Keratinocyte (primary cell): ENCODE data around the gene MAEA. TPM values are rescaled to one million over a fixed set of nuclear protein-coding genes. Genes with fewer than 3 reads are reported as not detected.

ENCODE experiments used
- DNase-seq: peaks from one replicate; pipeline ENCODE4 v3.0.0-alpha.2; 2011; ENCODE audit warnings: low read depth, missing footprints, low spot score
- FAIRE-seq: peaks from 2 replicates; lab custom pipeline; 2011; peaks lifted over from hg19 to GRCh38; lab: Jason Lieb, UNC
- H2AFZ ChIP-seq: 2 replicates; pipeline ENCODE4 v1.6.0; 2012; ENCODE audit warnings: low read length, control low read depth, inconsistent platforms; ENCODE audit not compliant: control insufficient read depth
- H3K27ac ChIP-seq: 2 replicates; pipeline ENCODE4 v1.5.1; 2011; ENCODE audit warnings: low read length; ENCODE audit not compliant: control insufficient read depth, insufficient read depth
- H3K27me3 ChIP-seq: 3 replicates; pipeline ENCODE4 v1.6.0; 2011; ENCODE audit warnings: low read length; ENCODE audit not compliant: control insufficient read depth, insufficient read depth; ENCODE audit errors: extremely low read depth
- H3K36me3 ChIP-seq, 2 experiments: 2 replicates in 1 of 2; 3 replicates in 1 of 2; pipeline ENCODE4 v1.5.1; 2011; ENCODE audit warnings: low read length in 2 of 2, mild to moderate bottlenecking in 1 of 2; ENCODE audit not compliant: control insufficient read depth in 2 of 2, insufficient read depth in 2 of 2; ENCODE audit errors: extremely low read depth in 1 of 2
- H3K4me1 ChIP-seq: 3 replicates; pipeline ENCODE4 v1.5.1; 2011; ENCODE audit warnings: low read length; ENCODE audit not compliant: control insufficient read depth, insufficient read depth; ENCODE audit errors: extremely low read depth
- H3K4me2 ChIP-seq: 3 replicates; pipeline ENCODE4 v1.6.0; 2011; ENCODE audit warnings: low read depth, low read length; ENCODE audit not compliant: control insufficient read depth, insufficient read depth; ENCODE audit errors: extremely low read depth
- H3K4me3 ChIP-seq, 3 experiments: fragments of 200-600 bp in 1 of 3; sonication (generic) in 1 of 3; 2 replicates in 2 of 3; 3 replicates in 1 of 3; pipeline ENCODE4 v1.5.1; 2011 to 2016; ENCODE audit warnings: low read length in 3 of 3, mild to moderate bottlenecking in 3 of 3, control low read depth in 2 of 3, inconsistent platforms in 1 of 3, low read depth in 1 of 3, mixed read lengths in 1 of 3, mixed run types in 1 of 3, moderate library complexity in 1 of 3; ENCODE audit not compliant: control insufficient read depth in 2 of 3, insufficient read depth in 2 of 3; ENCODE audit errors: extremely low read depth in 1 of 3
- H3K79me2 ChIP-seq: 2 replicates; pipeline ENCODE4 v1.6.0; 2012; ENCODE audit warnings: low read length; ENCODE audit not compliant: control insufficient read depth, insufficient read depth
- H3K9ac ChIP-seq: 3 replicates; pipeline ENCODE4 v1.6.0; 2011; ENCODE audit warnings: low read length; ENCODE audit not compliant: control insufficient read depth, insufficient read depth; ENCODE audit errors: extremely low read depth
- H3K9me1 ChIP-seq: 3 replicates; pipeline ENCODE4 v1.6.0; 2011; ENCODE audit warnings: low read length; ENCODE audit not compliant: control insufficient read depth, insufficient read depth; ENCODE audit errors: extremely low read depth
- H3K9me3 ChIP-seq: 2 replicates; pipeline ENCODE4 v1.5.1; 2012; ENCODE audit warnings: low read depth, low read length; ENCODE audit not compliant: control insufficient read depth
- H4K20me1 ChIP-seq: 3 replicates; pipeline ENCODE4 v1.6.0; 2011; ENCODE audit warnings: low read length; ENCODE audit not compliant: control insufficient read depth, insufficient read depth; ENCODE audit errors: extremely low read depth
- EZH2 ChIP-seq: IDR thresholded peaks from one replicate; pipeline ENCODE4 v1.6.1; 2012; ENCODE audit warnings: inconsistent platforms, mild to moderate bottlenecking, low read length, moderate library complexity
- dilution Hi-C: fragments of 300-500 bp; cut with MboI; formaldehyde crosslinking; loops from one replicate; pipeline ENCODE4 v1.7.0; 2020; ENCODE audit warnings: low sequenced_read_pairs; ENCODE audit not compliant: extremely low pct_ligation_motif_present
- polyA plus RNA-seq, 5 experiments: library from polyadenylated mRNA; depleted of rRNA in 3 of 5; stranded (reverse) in 3 of 5; stranded (forward) in 1 of 5; unstranded in 1 of 5; fragments of >200 nt; gene quantifications; 1 replicate in 1 of 5; 2 replicates in 3 of 5; 3 replicates in 1 of 5; pipeline versions ENCODE4 v1.2.1 to v1.2.3, GENCODE V29; 2011 to 2012; ENCODE audit warnings: missing spikeins in 2 of 5, low read depth in 1 of 5, low replicate concordance in 1 of 5
- TF ChIP-seq, protein P1 (sequence below), 3 experiments: IDR thresholded peaks in 1 of 3; conservative IDR thresholded peaks in 1 of 3; optimal IDR thresholded peaks in 1 of 3; 2 replicates in 2 of 3; 3 replicates in 1 of 3; pipeline versions ENCODE3 to v1.5.1; 2011; ENCODE audit warnings: low read length in 3 of 3, mild to moderate bottlenecking in 3 of 3, moderate library complexity in 2 of 3, control low read depth in 1 of 3, inconsistent platforms in 1 of 3; ENCODE audit not compliant: insufficient read depth in 2 of 3; ENCODE audit errors: extremely low read depth in 1 of 3

The MAEA gene
- polyA plus RNA-seq, 1 donor (not counting 4 experiments of a cell fraction or from before 2014, with no cell fraction given): 89.7 TPM

DNA sequence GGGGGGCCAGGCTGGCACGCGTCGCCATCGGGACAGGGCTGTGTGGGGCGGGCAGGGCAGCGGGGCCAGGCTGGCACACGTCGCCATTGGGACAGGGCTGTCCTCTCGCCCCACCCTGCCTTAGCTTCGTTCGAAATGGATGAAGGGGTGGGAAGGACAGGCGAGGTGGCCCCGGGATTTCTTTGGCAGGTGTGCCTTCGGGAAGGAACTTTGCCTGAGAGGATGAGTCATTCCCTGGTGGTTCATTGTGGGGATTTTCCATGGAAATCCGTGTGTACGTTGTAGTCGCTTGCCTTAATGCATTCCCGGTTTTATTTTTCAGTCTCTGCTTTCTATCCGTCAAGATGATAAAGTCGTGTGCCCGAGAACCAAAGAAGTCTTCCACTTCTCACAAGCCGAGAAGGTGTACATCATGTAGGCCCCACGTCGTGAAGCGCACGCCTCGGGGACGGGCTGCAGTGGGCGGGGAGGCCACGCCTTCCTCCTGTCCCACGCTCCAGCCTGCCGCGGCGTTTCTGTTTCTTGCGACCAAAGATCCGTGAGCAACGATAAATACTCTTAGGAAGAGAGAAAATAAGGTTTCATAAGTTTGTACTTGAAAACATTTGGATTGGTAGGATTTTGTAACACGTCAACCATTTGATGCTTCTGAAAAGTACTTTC, 49.2 kb downstream of the MAEA start:
- Histone ChIP-seq H3K9me3 (peaks cover 13% of the 10 kb centered on the region), H2AFZ (no peak overlapping the region), H3K79me2 (no peaks in the 10 kb centered on the region), H3K36me3 (peaks cover 54 to 56% of the 10 kb centered on the region in 2 experiments), H3K4me1 (no peaks in the 10 kb centered on the region), H3K27me3 (no peaks in the 10 kb centered on the region), H3K9me1 (no peaks in the 10 kb centered on the region), H3K9ac (no peak overlapping the region), H3K4me2 (no peak overlapping the region), H3K4me3 (no peak overlapping the region), H3K27ac (no peak overlapping the region), H4K20me1 (no peaks in the 10 kb centered on the region)
- no peak for FAIRE-seq
- dilution Hi-C loops: no loop called here
- no peak for DNase-seq
- TF ChIP-seq, protein P1, sequence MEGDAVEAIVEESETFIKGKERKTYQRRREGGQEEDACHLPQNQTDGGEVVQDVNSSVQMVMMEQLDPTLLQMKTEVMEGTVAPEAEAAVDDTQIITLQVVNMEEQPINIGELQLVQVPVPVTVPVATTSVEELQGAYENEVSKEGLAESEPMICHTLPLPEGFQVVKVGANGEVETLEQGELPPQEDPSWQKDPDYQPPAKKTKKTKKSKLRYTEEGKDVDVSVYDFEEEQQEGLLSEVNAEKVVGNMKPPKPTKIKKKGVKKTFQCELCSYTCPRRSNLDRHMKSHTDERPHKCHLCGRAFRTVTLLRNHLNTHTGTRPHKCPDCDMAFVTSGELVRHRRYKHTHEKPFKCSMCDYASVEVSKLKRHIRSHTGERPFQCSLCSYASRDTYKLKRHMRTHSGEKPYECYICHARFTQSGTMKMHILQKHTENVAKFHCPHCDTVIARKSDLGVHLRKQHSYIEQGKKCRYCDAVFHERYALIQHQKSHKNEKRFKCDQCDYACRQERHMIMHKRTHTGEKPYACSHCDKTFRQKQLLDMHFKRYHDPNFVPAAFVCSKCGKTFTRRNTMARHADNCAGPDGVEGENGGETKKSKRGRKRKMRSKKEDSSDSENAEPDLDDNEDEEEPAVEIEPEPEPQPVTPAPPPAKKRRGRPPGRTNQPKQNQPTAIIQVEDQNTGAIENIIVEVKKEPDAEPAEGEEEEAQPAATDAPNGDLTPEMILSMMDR (optimal IDR thresholded peaks at IDR 0.05 in 1 of 3, IDR thresholded peaks at IDR 0.05 in 1 of 3, conservative IDR thresholded peaks at IDR 0.05 in 1 of 3; ENCODE audit: extremely low read depth in 1 of 3, insufficient read depth in 2 of 3, low read length in 3 of 3): no peak

DNA sequence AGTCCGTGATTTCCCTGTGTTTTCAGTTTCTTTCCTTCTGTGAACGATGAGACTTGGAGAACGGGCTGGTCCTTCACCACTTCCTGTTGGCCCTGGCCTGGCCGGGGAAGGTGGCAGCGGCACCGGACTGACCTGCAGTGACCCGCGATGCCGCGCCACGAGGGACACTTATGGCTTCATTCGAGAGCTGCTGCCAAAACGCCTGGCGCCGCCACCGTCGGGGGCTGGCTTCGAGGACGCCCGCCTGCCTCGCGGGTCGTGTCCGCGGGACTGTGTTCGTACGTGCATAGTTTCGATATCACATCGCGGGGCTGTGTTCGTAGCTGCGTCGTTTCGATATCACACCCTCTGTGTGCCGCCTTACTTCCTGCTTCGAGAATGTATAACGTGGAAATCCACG, 49.8 kb downstream of the MAEA start:
- FAIRE-seq (no peak), DNase-seq (no peak)
- H3K27me3 ChIP-seq: no peaks in the 10 kb centered on the region
- peaks cover 49 to 53% of the 10 kb centered on the region in 2 experiments for H3K36me3 ChIP-seq
- H4K20me1 ChIP-seq: no peaks in the 10 kb centered on the region
- dilution Hi-C loops: no loop called here
- no peak overlapping the region for H2AFZ ChIP-seq
- no peak overlapping the region for H3K4me2 ChIP-seq
- H3K9me3 ChIP-seq: peaks cover 13% of the 10 kb centered on the region
- no peaks in the 10 kb centered on the region for H3K4me1 ChIP-seq
- H3K27ac ChIP-seq: no peak overlapping the region
- no peak overlapping the region for H3K9ac ChIP-seq
- no peaks in the 10 kb centered on the region for H3K9me1 ChIP-seq
- no peak overlapping the region for H3K4me3 ChIP-seq
- H3K79me2 ChIP-seq: no peaks in the 10 kb centered on the region
- TF ChIP-seq, protein P1 (optimal IDR thresholded peaks at IDR 0.05 in 1 of 3, IDR thresholded peaks at IDR 0.05 in 1 of 3, conservative IDR thresholded peaks at IDR 0.05 in 1 of 3; ENCODE audit: extremely low read depth in 1 of 3, insufficient read depth in 2 of 3, low read length in 3 of 3): no peak
- no peak for TF ChIP-seq EZH2
